ENCODE measurements around the gene PARL. TPM values are rescaled to one million over a fixed set of nuclear protein-coding genes. Genes with fewer than 3 reads are reported as not detected.

The PARL gene
- total RNA-seq, 1 donor from 2014 or later = 70.5 TPM

GRCh38 chr3:183845608-183846288, 38.9 kb downstream of the PARL start:
- no peak overlapping the region for H3K4me3 Mint-ChIP-seq
- H3K9me3 Mint-ChIP-seq = no peaks in the 10 kb centered on the region
- H3K4me2 ChIP-seq = no peak overlapping the region
- H3K4me3 ChIP-seq = no peak overlapping the region
- no peaks in the 10 kb centered on the region for H3K4me1 Mint-ChIP-seq
- H3F3A ChIP-seq (ENCODE audit: low read depth) = no peaks in the 10 kb centered on the region
- H4K20me1 ChIP-seq (ENCODE audit: low read depth) = no peaks in the 10 kb centered on the region
- H3K36me3 ChIP-seq = peaks cover 18% of the 10 kb centered on the region
- no peak for DNase-seq (ENCODE audit: low spot score)
- H3K27ac Mint-ChIP-seq = no peak overlapping the region
- H3K27ac ChIP-seq = no peak overlapping the region
- no peak overlapping the region for H2AFZ ChIP-seq (replicated peaks)
- no peaks in the 10 kb centered on the region for H3K4me1 ChIP-seq
- H3K27me3 ChIP-seq = no peaks in the 10 kb centered on the region
- no peaks in the 10 kb centered on the region for H3K9me3 ChIP-seq (ENCODE audit: low read depth)
- TF ChIP-seq EZH2phosphoT487 (IDR thresholded peaks at IDR 0.05) = no peak
- no peak for TF ChIP-seq EZH2 (IDR thresholded peaks at IDR 0.05)
- TF ChIP-seq CTCF (IDR thresholded peaks at IDR 0.05) = no peak
- H3K36me3 Mint-ChIP-seq = peaks cover 40% of the 10 kb centered on the region
- no peaks in the 10 kb centered on the region for H3K27me3 Mint-ChIP-seq (ENCODE audit: insufficient read depth, low read depth)
- no peak overlapping the region for H3K9ac ChIP-seq
- H3K79me2 ChIP-seq (ENCODE audit: low read depth) = peaks cover 9% of the 10 kb centered on the region

DNA sequence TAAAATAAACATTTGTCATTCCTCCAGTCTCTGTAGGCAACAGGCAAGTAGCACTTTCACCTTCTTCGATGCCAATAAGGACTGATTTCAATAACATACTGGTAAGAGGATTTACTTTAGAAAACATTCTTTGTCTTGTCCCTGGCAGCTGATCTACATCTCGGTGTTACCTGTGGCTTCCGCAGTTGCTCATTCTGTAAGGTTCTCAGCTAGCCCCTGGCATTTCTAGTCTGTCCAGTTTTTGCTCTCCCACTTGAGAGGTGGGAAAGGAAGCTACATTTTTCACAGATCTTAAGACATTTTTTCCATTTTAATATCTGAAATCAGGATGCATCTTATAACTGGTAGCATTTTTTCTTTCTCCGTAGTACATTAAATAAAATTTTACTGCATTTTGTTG, 39.6 kb downstream of the PARL start:
- H3K36me3 Mint-ChIP-seq = peaks cover 37% of the 10 kb centered on the region
- Histone ChIP-seq H3K36me3 (peaks cover 13% of the 10 kb centered on the region), H3K27ac (no peak overlapping the region), H3F3A (ENCODE audit: low read depth) (no peaks in the 10 kb centered on the region), H3K27me3 (no peaks in the 10 kb centered on the region), H2AFZ (replicated peaks) (no peak overlapping the region), H4K20me1 (ENCODE audit: low read depth) (no peaks in the 10 kb centered on the region), H3K4me3 (no peak overlapping the region), H3K9me3 (ENCODE audit: low read depth) (no peaks in the 10 kb centered on the region), H3K4me2 (no peak overlapping the region), H3K9ac (no peak overlapping the region), H3K4me1 (no peaks in the 10 kb centered on the region), H3K79me2 (ENCODE audit: low read depth) (peaks cover 9% of the 10 kb centered on the region)
- DNase-seq (ENCODE audit: low spot score) = no peak
- TF ChIP-seq CTCF (IDR thresholded peaks at IDR 0.05) (no peak), EZH2 (IDR thresholded peaks at IDR 0.05) (no peak), EZH2phosphoT487 (IDR thresholded peaks at IDR 0.05) (no peak)
- no peak overlapping the region for H3K27ac Mint-ChIP-seq
- no peaks in the 10 kb centered on the region for H3K9me3 Mint-ChIP-seq
- H3K4me3 Mint-ChIP-seq = no peak overlapping the region
- no peaks in the 10 kb centered on the region for H3K27me3 Mint-ChIP-seq (ENCODE audit: insufficient read depth, low read depth)
- no peaks in the 10 kb centered on the region for H3K4me1 Mint-ChIP-seq

- no peaks in the 10 kb centered on the region for H3K27me3 ChIP-seq
- H3K9me3 Mint-ChIP-seq = no peaks in the 10 kb centered on the region
- H3K4me3 Mint-ChIP-seq = no peak overlapping the region
- no peaks in the 10 kb centered on the region for H3K27me3 Mint-ChIP-seq (ENCODE audit: insufficient read depth, low read depth)
- no peak for DNase-seq (ENCODE audit: low spot score)
- TF ChIP-seq EZH2 (IDR thresholded peaks at IDR 0.05) (no peak), EZH2phosphoT487 (IDR thresholded peaks at IDR 0.05) (no peak)
- peaks cover 37% of the 10 kb centered on the region for H3K36me3 Mint-ChIP-seq
- H3K4me1 ChIP-seq = no peaks in the 10 kb centered on the region
- H4K20me1 ChIP-seq (ENCODE audit: low read depth) = no peaks in the 10 kb centered on the region
- peaks cover 13% of the 10 kb centered on the region for H3K36me3 ChIP-seq
- H3K4me3 ChIP-seq = no peak overlapping the region
- H3F3A ChIP-seq (ENCODE audit: low read depth) = no peaks in the 10 kb centered on the region
- H3K9ac ChIP-seq = no peak overlapping the region
- H3K4me1 Mint-ChIP-seq = no peaks in the 10 kb centered on the region
- no peak overlapping the region for H3K4me2 ChIP-seq
- H2AFZ ChIP-seq (replicated peaks) = no peak overlapping the region
- H3K9me3 ChIP-seq (ENCODE audit: low read depth) = no peaks in the 10 kb centered on the region
- no peak overlapping the region for H3K27ac ChIP-seq
- no peak overlapping the region for H3K27ac Mint-ChIP-seq
- H3K79me2 ChIP-seq (ENCODE audit: low read depth) = peaks cover 4% of the 10 kb centered on the region
These were observed 40.1 kb downstream of the PARL start for GRCh38 chr3:183844606-183845005.

- Histone ChIP-seq H3K4me1 (no peaks in the 10 kb centered on the region), H2AFZ (replicated peaks) (no peak overlapping the region), H3K9ac (no peak overlapping the region), H3K27ac (no peak overlapping the region), H3K27me3 (no peaks in the 10 kb centered on the region), H3K4me2 (no peak overlapping the region), H3K79me2 (ENCODE audit: low read depth) (no peaks in the 10 kb centered on the region), H3K4me3 (no peak overlapping the region), H3K9me3 (ENCODE audit: low read depth) (no peaks in the 10 kb centered on the region), H3K36me3 (no peaks in the 10 kb centered on the region), H3F3A (ENCODE audit: low read depth) (peaks cover 3% of the 10 kb centered on the region), H4K20me1 (ENCODE audit: low read depth) (no peaks in the 10 kb centered on the region)
- TF ChIP-seq EZH2phosphoT487 (IDR thresholded peaks at IDR 0.05) (no peak), EZH2 (IDR thresholded peaks at IDR 0.05) (no peak), CTCF (IDR thresholded peaks at IDR 0.05) (no peak)
- no peak for DNase-seq (ENCODE audit: low spot score)
- no peaks in the 10 kb centered on the region for H3K27me3 Mint-ChIP-seq (ENCODE audit: insufficient read depth, low read depth)
- peaks cover 26% of the 10 kb centered on the region for H3K36me3 Mint-ChIP-seq
- no peaks in the 10 kb centered on the region for H3K9me3 Mint-ChIP-seq
- H3K27ac Mint-ChIP-seq = no peak overlapping the region
- H3K4me1 Mint-ChIP-seq = no peaks in the 10 kb centered on the region
- H3K4me3 Mint-ChIP-seq = no peak overlapping the region
These were observed 44.9 kb downstream of the PARL start for GRCh38 chr3:183839751-183840150.

Measured in neural progenitor cell (in vitro differentiated cells).